H1 (cell line): ENCODE data around the gene RNF20. TPM values are rescaled to one million over a fixed set of nuclear protein-coding genes. Genes with fewer than 3 reads are reported as not detected.

Experiments
- CTCF ChIA-PET: fragments of 300-600 bp; sonication (Branson Sonifier 250); formaldehyde crosslinking; loops from one replicate; lab custom pipeline; 2021; ENCODE audit not compliant: partially characterized antibody; lab: Charles Lee
- POLR2A ChIA-PET: fragments of 300-600 bp; sonication (Branson Sonifier 250); formaldehyde crosslinking; loops from one replicate; lab custom pipeline; 2021; ENCODE audit warnings: inconsistent platforms; ENCODE audit not compliant: partially characterized antibody; lab: Charles Lee
- DNase-seq, 2 experiments: peaks; one replicate each; pipeline versions ENCODE4 v3.0.0 to v3.0.0-alpha.2; 2010 to 2022; ENCODE audit warnings: low spot score in 2 of 2, low read depth in 1 of 2, mixed read lengths in 1 of 2
- FAIRE-seq: peaks from 2 replicates; lab custom pipeline; 2011; peaks lifted over from hg19 to GRCh38; lab: Jason Lieb, UNC
- H2AFZ ChIP-seq: 2 replicates; pipeline ENCODE4 v1.8.1; 2012; ENCODE audit warnings: low read length, inconsistent platforms
- H2AK5ac ChIP-seq: 2 replicates; pipeline ENCODE4 v1.6.1; 2013; ENCODE audit warnings: low read depth, low read length
- H2BK120ac ChIP-seq: replicated peaks from 2 replicates; pipeline ENCODE3; 2013; ENCODE audit warnings: low read depth, low read length, inconsistent platforms
- H2BK12ac ChIP-seq: 2 replicates; pipeline ENCODE4 v1.6.1; 2013; ENCODE audit warnings: low read depth, low read length
- H2BK15ac ChIP-seq: 2 replicates; pipeline ENCODE4 v1.6.1; 2013; ENCODE audit warnings: low read length
- H2BK20ac ChIP-seq: 2 replicates; pipeline ENCODE4 v1.6.1; 2013; ENCODE audit warnings: low read length
- H2BK5ac ChIP-seq: 2 replicates; pipeline ENCODE4 v1.6.1; 2013; ENCODE audit warnings: low read depth, low read length
- H3K14ac ChIP-seq: 2 replicates; pipeline ENCODE4 v1.6.1; 2013; ENCODE audit warnings: inconsistent platforms; ENCODE audit not compliant: insufficient read length
- H3K18ac ChIP-seq: 2 replicates; pipeline ENCODE4 v1.6.1; 2013; ENCODE audit warnings: low read length; ENCODE audit errors: extremely low read depth
- H3K23ac ChIP-seq: 2 replicates; pipeline ENCODE4 v1.6.1; 2013; ENCODE audit warnings: inconsistent platforms; ENCODE audit not compliant: insufficient read length
- H3K23me2 ChIP-seq: 2 replicates; pipeline ENCODE4 v1.6.1; 2013; ENCODE audit warnings: low read depth, low read length
- H3K27ac ChIP-seq: 2 replicates; pipeline ENCODE4 v1.6.1; 2011; ENCODE audit warnings: low read depth, low read length, inconsistent platforms
- H3K27me3 ChIP-seq, 4 experiments: replicated peaks in 1 of 4; 1 replicate in 1 of 4; 2 replicates in 3 of 4; pipeline versions ENCODE4 v1.6.1 to v1.8.1; 2011 to 2013; ENCODE audit warnings: low read length in 3 of 4, mild to moderate bottlenecking in 3 of 4, inconsistent platforms in 2 of 4, mixed read lengths in 2 of 4, moderate library complexity in 1 of 4; ENCODE audit not compliant: control insufficient read depth in 3 of 4, insufficient read depth in 3 of 4; ENCODE audit errors: extremely low read depth in 1 of 4
- H3K36me3 ChIP-seq, 4 experiments: 2 replicates each; pipeline versions ENCODE4 v1.6.1 to v1.8.1; 2011 to 2013; ENCODE audit warnings: mild to moderate bottlenecking in 4 of 4, low read length in 3 of 4, moderate library complexity in 2 of 4, control low read depth in 1 of 4, inconsistent platforms in 1 of 4; ENCODE audit not compliant: insufficient read depth in 4 of 4, control insufficient read depth in 2 of 4
- H3K4ac ChIP-seq: replicated peaks from 2 replicates; pipeline ENCODE3; 2013; ENCODE audit warnings: low read length, low read depth, mixed read lengths, inconsistent platforms; ENCODE audit not compliant: insufficient read length
- H3K4me1 ChIP-seq, 4 experiments: replicated peaks in 1 of 4; 1 replicate in 1 of 4; 2 replicates in 3 of 4; pipeline versions ENCODE4 v1.6.1 to v1.8.1; 2011 to 2013; ENCODE audit warnings: low read length in 3 of 4, inconsistent platforms in 2 of 4, mixed read lengths in 1 of 4; ENCODE audit not compliant: insufficient read depth in 4 of 4, control insufficient read depth in 3 of 4
- H3K4me2 ChIP-seq, 2 experiments: 2 replicates each; pipeline versions ENCODE4 v1.6.1 to v1.8.1; 2011 to 2013; ENCODE audit warnings: low read depth in 2 of 2, low read length in 2 of 2, control low read depth in 1 of 2, inconsistent platforms in 1 of 2, mild to moderate bottlenecking in 1 of 2; ENCODE audit not compliant: insufficient read depth in 1 of 2
- H3K4me3 ChIP-seq, 4 experiments: fragments of 200-600, 300-600 bp in 1 of 4; sonication (generic), shearing (Covaris generic), sonication (Bioruptor Twin) in 1 of 4; 2 replicates each; pipeline versions ENCODE4 v1.5.1 to v1.8.1; 2011 to 2016; ENCODE audit warnings: low read length in 4 of 4, low read depth in 3 of 4, control low read depth in 2 of 4, inconsistent platforms in 2 of 4, mild to moderate bottlenecking in 2 of 4, mixed read lengths in 1 of 4, moderate library complexity in 1 of 4; ENCODE audit not compliant: insufficient read depth in 2 of 4; ENCODE audit errors: extremely low read depth in 1 of 4
- H3K56ac ChIP-seq: replicated peaks from 2 replicates; pipeline ENCODE3; 2013; ENCODE audit warnings: low read depth, mild to moderate bottlenecking, mixed read lengths, low read length, inconsistent platforms; ENCODE audit not compliant: insufficient read length
- H3K79me1 ChIP-seq: 2 replicates; pipeline ENCODE4 v1.6.1; 2013; ENCODE audit warnings: low read depth, low read length, control low read depth
- H3K79me2 ChIP-seq, 2 experiments: 2 replicates each; pipeline versions ENCODE4 v1.6.1 to v1.8.1; 2012 to 2013; ENCODE audit warnings: low read length in 2 of 2, mild to moderate bottlenecking in 2 of 2, inconsistent platforms in 1 of 2; ENCODE audit not compliant: insufficient read depth in 2 of 2, control insufficient read depth in 1 of 2
- H3K9ac ChIP-seq, 4 experiments: replicated peaks in 1 of 4; 1 replicate in 1 of 4; 2 replicates in 3 of 4; pipeline versions ENCODE4 v1.6.1 to v1.8.1; 2011 to 2013; ENCODE audit warnings: low read depth in 3 of 4, low read length in 3 of 4, control low read depth in 2 of 4, mild to moderate bottlenecking in 2 of 4, moderate library complexity in 2 of 4, inconsistent platforms in 1 of 4; ENCODE audit errors: extremely low read depth in 1 of 4
- H3K9me3 ChIP-seq, 2 experiments: 2 replicates each; pipeline versions ENCODE4 v1.6.1 to v1.8.1; 2012 to 2013; ENCODE audit warnings: mild to moderate bottlenecking in 2 of 2, moderate library complexity in 2 of 2, control low read depth in 1 of 2, inconsistent platforms in 1 of 2, low read depth in 1 of 2, low read length in 1 of 2, mixed read lengths in 1 of 2; ENCODE audit not compliant: insufficient read depth in 2 of 2
- H4K20me1 ChIP-seq, 2 experiments: replicated peaks in 1 of 2; 2 replicates each; pipeline versions ENCODE3 to v1.8.1; 2011 to 2013; ENCODE audit warnings: inconsistent platforms in 2 of 2, low read length in 2 of 2, mild to moderate bottlenecking in 1 of 2; ENCODE audit not compliant: insufficient read depth in 2 of 2, control insufficient read depth in 1 of 2
- H4K5ac ChIP-seq: 2 replicates; pipeline ENCODE4 v1.6.1; 2013; ENCODE audit warnings: low read length, low read depth, mixed read lengths, inconsistent platforms; ENCODE audit not compliant: insufficient read length
- H4K8ac ChIP-seq: 2 replicates; pipeline ENCODE4 v1.8.0; 2013; ENCODE audit warnings: mild to moderate bottlenecking, moderate library complexity, low read length, inconsistent platforms; ENCODE audit not compliant: insufficient read depth; ENCODE audit errors: extremely low read depth
- H4K91ac ChIP-seq: replicated peaks from 2 replicates; pipeline ENCODE3; 2013; ENCODE audit warnings: low read length, mixed read lengths, inconsistent platforms; ENCODE audit not compliant: insufficient read length
- KDM5A ChIP-seq: fragments of 200-600 bp; IDR thresholded peaks from 2 replicates; pipeline ENCODE4 v1.7.1; 2012; ENCODE audit warnings: mild to moderate bottlenecking, low read length, inconsistent platforms, mixed read lengths
- WGBS, 2 experiments: shearing (Covaris generic) in 1 of 2; methylation state at CpG; one replicate each; pipeline versions ENCODE4 v1.1.6 to v1.1.7; 2013 to 2015; ENCODE audit warnings: low lambda C conversion rate in 2 of 2, mixed read lengths in 2 of 2, inconsistent platforms in 1 of 2, low coverage in 1 of 2, missing lambda C conversion rate in 1 of 2; ENCODE audit not compliant: insufficient replicate concordance in 2 of 2, insufficient coverage in 1 of 2, insufficient read length in 1 of 2; ENCODE audit errors: extremely low coverage in 1 of 2, missing lambda C conversion rate in 1 of 2; 5-methylcytosine and 5-hydroxymethylcytosine counted together
- polyA plus RNA-seq, 7 experiments: library from polyadenylated mRNA; depleted of rRNA in 3 of 7; stranded (reverse) in 5 of 7; unstranded in 2 of 7; fragments of >200 nt in 5 of 7; fragments of 200-250 nt in 2 of 7; gene quantifications; 1 replicate in 5 of 7; 2 replicates in 1 of 7; 4 replicates in 1 of 7; pipeline versions ENCODE4 v1.2.1 to v1.2.3, GENCODE V29; 2011 to 2013; ENCODE audit warnings: missing spikeins in 2 of 7, mixed read lengths in 2 of 7
- total RNA-seq: library from RNA; stranded (reverse); fragmentation: NEBNext Ultra II Directional; extraction: Animal tissue kit (Norgen Biotek cat#: 25700); gene quantifications from 2 replicates; pipeline ENCODE4 v1.2.1, GENCODE V29; 2021

The RNF20 gene
- total and polyA plus RNA-seq, 2 of the 8 experiments (the other 6 are each of a cell fraction or from before 2014, with no cell fraction given): 9.4 to 65.2 TPM

DNA sequence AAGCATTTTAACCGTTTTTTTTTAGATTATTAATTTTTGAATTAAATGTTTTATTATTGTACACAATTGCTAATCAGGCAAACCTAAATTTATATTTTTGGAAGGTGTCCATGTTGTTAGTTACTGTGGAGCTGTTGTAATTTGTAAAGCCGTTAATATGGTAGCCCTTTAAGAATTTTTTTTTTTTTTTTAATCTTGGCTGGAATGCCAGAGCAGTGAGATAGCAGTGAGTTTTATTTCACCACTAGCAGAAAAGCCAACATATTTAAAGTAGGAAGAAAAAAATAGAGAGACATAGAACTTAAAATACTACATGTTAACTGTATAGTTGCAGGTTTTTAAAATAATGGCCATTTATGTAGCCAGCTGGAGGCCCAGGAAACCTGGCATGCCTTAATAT is 35.3 kb upstream of the RNF20 start:
- no peak overlapping the region for H3K9ac ChIP-seq
- no peak overlapping the region for H2BK5ac ChIP-seq
- H3K9me3 ChIP-seq: no peaks in the 10 kb centered on the region
- no peak overlapping the region for H3K4me2 ChIP-seq
- H2BK12ac ChIP-seq: no peak overlapping the region
- H3K36me3 ChIP-seq: no peaks in the 10 kb centered on the region
- H2BK15ac ChIP-seq: no peak overlapping the region
- FAIRE-seq: no peak
- no peak overlapping the region for H4K5ac ChIP-seq
- no peak overlapping the region for H4K91ac ChIP-seq
- H3K18ac ChIP-seq: no peak overlapping the region
- no peaks in the 10 kb centered on the region for H3K79me2 ChIP-seq
- H3K27ac ChIP-seq: no peak overlapping the region
- H4K8ac ChIP-seq: no peak overlapping the region
- no peaks in the 10 kb centered on the region for H3K79me1 ChIP-seq
- no peak overlapping the region for H3K56ac ChIP-seq
- H3K14ac ChIP-seq: no peak overlapping the region
- 76% methylated on average over 2 of the region's 2 CpGs; no CpG with 5 or more reads in 1 of the 2 experiments for WGBS, 2 experiments
- H3K4ac ChIP-seq: no peak overlapping the region
- H3K27me3 ChIP-seq: no peaks in the 10 kb centered on the region
- no peak for DNase-seq
- H3K4me1 ChIP-seq: no peaks in the 10 kb centered on the region
- H2AK5ac ChIP-seq: no peak overlapping the region
- no peak for TF ChIP-seq KDM5A
- H3K23me2 ChIP-seq: no peaks in the 10 kb centered on the region
- ChIA-PET CTCF (interaction anchor here (0.6 to 3.7 kb wide), 6 partner anchors 11 to 892 kb away, joined by 3 to 12 read pairs (median 4); a partner anchor contains a TSS), POLR2A (no interaction called here)
- no peak overlapping the region for H3K23ac ChIP-seq
- no peak overlapping the region for H2BK120ac ChIP-seq
- no peaks in the 10 kb centered on the region for H4K20me1 ChIP-seq
- no peak overlapping the region for H2BK20ac ChIP-seq
- no peak overlapping the region for H3K4me3 ChIP-seq
- peak overlapping the region; percentile 39; the same call in 1 of the 2 replicates for H2AFZ ChIP-seq
